ENCODE results near the gene TM4SF4.

GRCh38 chr3:149523512-149524299, 49.2 kb downstream of the TM4SF4 start:
- TF ChIP-seq POLR2AphosphoS5 (IDR thresholded peaks at IDR 0.05; ENCODE audit: insufficient read depth in 1 of 2, low read depth in 1 of 2) (no peak), CTCF (IDR thresholded peaks at IDR 0.05) (no peak), POLR2A (IDR thresholded peaks at IDR 0.05) (no peak)

Measured in vagina (tissue), 2 donors.